B cell (primary cell): Measurements from ENCODE around the gene CRIP3. TPM values are rescaled to one million over a fixed set of nuclear protein-coding genes. Genes with fewer than 3 reads are reported as not detected.

ENCODE experiments used
- ATAC-seq: fragments of 200-7000 bp; cut with Tn5 transposase; one replicate; pipeline ENCODE4 v1.10.0; 2021; ENCODE audit warnings: low read depth, mild to moderate bottlenecking, moderate number of reproducible peaks, moderate library complexity
- CTCF ChIA-PET: fragments of 350-600 bp; sonication (Branson Sonifier 250); formaldehyde crosslinking; loops from one replicate; lab custom pipeline; 2021; ENCODE audit warnings: antibody characterized with exemption, inconsistent platforms; lab: Charles Lee
- POLR2A ChIA-PET: fragments of 350-600 bp; sonication (Branson Sonifier 250); formaldehyde crosslinking; loops from one replicate; lab custom pipeline; 2021; ENCODE audit warnings: antibody characterized with exemption; lab: Charles Lee
- DNase-seq: peaks from one replicate; pipeline ENCODE4 v3.0.0; 2013
- H2AFZ ChIP-seq: 2 replicates; pipeline ENCODE4 v1.6.1; 2012; ENCODE audit warnings: mild to moderate bottlenecking, low read depth, low read length; ENCODE audit not compliant: insufficient read depth, poor library complexity, severe bottlenecking
- H3K27ac ChIP-seq, 2 donors: 1 replicate in 1 of 2; 2 replicates in 1 of 2; pipeline ENCODE4 v1.5.1; 2012 to 2013; ENCODE audit warnings: low read length in 2 of 2, mild to moderate bottlenecking in 2 of 2, moderate library complexity in 1 of 2
- H3K27me3 ChIP-seq, 4 experiments: fragments of 200-600 bp in 1 of 4; sonication (generic) in 1 of 4; replicated peaks in 1 of 4; 1 replicate in 2 of 4; 2 replicates in 2 of 4; pipeline versions ENCODE4 v1.6.1 to v1.7.0; 2013 to 2016; ENCODE audit warnings: low read length in 3 of 4, mild to moderate bottlenecking in 2 of 4, mixed read lengths in 1 of 4, moderate library complexity in 1 of 4; ENCODE audit not compliant: insufficient read depth in 4 of 4, control insufficient read depth in 3 of 4; ENCODE audit errors: control extremely low read depth in 1 of 4
- H3K36me3 ChIP-seq, 2 experiments: replicated peaks in 1 of 2; 1 replicate in 1 of 2; 2 replicates in 1 of 2; pipeline versions ENCODE4 v1.6.1 to v1.7.1; 2013; ENCODE audit warnings: low read length in 1 of 2; ENCODE audit not compliant: insufficient read depth in 2 of 2, control insufficient read depth in 1 of 2; ENCODE audit errors: control extremely low read depth in 1 of 2, extremely low read depth in 1 of 2
- H3K4me1 ChIP-seq, 2 donors: fragments of 200-600 bp in 1 of 2; sonication (generic) in 1 of 2; 1 replicate in 1 of 2; 2 replicates in 1 of 2; pipeline versions ENCODE4 v1.5.1 to v1.6.1; 2013 to 2017; ENCODE audit warnings: low read length in 2 of 2; ENCODE audit not compliant: control insufficient read depth in 2 of 2, insufficient read depth in 2 of 2
- H3K4me2 ChIP-seq: replicated peaks from 2 replicates; pipeline ENCODE3; 2012; ENCODE audit warnings: mild to moderate bottlenecking, low read depth, low read length; ENCODE audit not compliant: poor library complexity, severe bottlenecking
- H3K4me3 ChIP-seq, 5 experiments: fragments of 200-600 bp in 1 of 5; sonication (generic) in 1 of 5; 1 replicate in 3 of 5; 2 replicates in 2 of 5; pipeline versions ENCODE4 v1.5.1 to v1.7.0; 2011 to 2016; ENCODE audit warnings: low read length in 4 of 5, mild to moderate bottlenecking in 4 of 5, low read depth in 2 of 5, control low read depth in 1 of 5, moderate library complexity in 1 of 5; ENCODE audit not compliant: insufficient read depth in 1 of 5; ENCODE audit errors: control extremely low read depth in 1 of 5, extremely low read depth in 1 of 5
- H3K79me2 ChIP-seq: fragments of 200-600 bp; sonication (generic); one replicate; pipeline ENCODE4 v1.6.0; 2016; ENCODE audit warnings: low read length; ENCODE audit not compliant: control insufficient read depth, insufficient read depth
- H3K9ac ChIP-seq: fragments of 200-600 bp; sonication (generic); 2 replicates; pipeline ENCODE4 v1.6.1; 2017; ENCODE audit warnings: mild to moderate bottlenecking, low read length, moderate library complexity
- H3K9me3 ChIP-seq, 3 donors: one replicate each; pipeline versions ENCODE4 v1.6.1 to v1.7.1; 2013; ENCODE audit warnings: low read length in 2 of 3; ENCODE audit not compliant: control insufficient read depth in 2 of 3, insufficient read depth in 1 of 3; ENCODE audit errors: control extremely low read depth in 1 of 3
- H4K20me1 ChIP-seq: 2 replicates; pipeline ENCODE4 v1.6.0; 2012; ENCODE audit warnings: mild to moderate bottlenecking, low read length; ENCODE audit not compliant: insufficient read depth, control insufficient read depth, poor library complexity, severe bottlenecking
- H3K27ac Mint-ChIP-seq: one replicate; pipeline ENCODE4 v1.8.0; 2021; ENCODE audit warnings: mixed read lengths
- H3K27me3 Mint-ChIP-seq: one replicate; pipeline ENCODE4 v1.8.0; 2021; ENCODE audit warnings: mixed read lengths
- H3K4me1 Mint-ChIP-seq: one replicate; pipeline ENCODE4 v1.8.0; 2021; ENCODE audit warnings: mixed read lengths
- H3K4me3 Mint-ChIP-seq: one replicate; pipeline ENCODE4 v1.8.0; 2021; ENCODE audit warnings: mixed read lengths
- H3K9me3 Mint-ChIP-seq: one replicate; pipeline ENCODE4 v1.8.0; 2022; ENCODE audit warnings: mixed read lengths; ENCODE audit not compliant: insufficient read depth
- CTCF ChIP-seq: fragments of 200-600 bp; IDR thresholded peaks from one replicate; pipeline ENCODE4 v1.8.0; 2022; ENCODE audit warnings: antibody characterized with exemption, mild to moderate bottlenecking
- EZH2 ChIP-seq: IDR thresholded peaks from 2 replicates; pipeline ENCODE4 v1.6.1; 2012; ENCODE audit warnings: borderline replicate concordance, low read depth, mild to moderate bottlenecking, moderate library complexity, low read length; ENCODE audit not compliant: insufficient read depth, poor library complexity, severe bottlenecking
- whole genome bisulfite sequencing: methylation state at CpG from one replicate; pipeline ENCODE4 v1.1.5; 2013; ENCODE audit warnings: missing lambda C conversion rate; ENCODE audit not compliant: insufficient coverage; 5-methylcytosine and 5-hydroxymethylcytosine counted together
- intact Hi-C: fragments of 100-400 bp; cut with micrococcal nuclease; formaldehyde crosslinking; loops from one replicate; pipeline ENCODE4 v1.10.0; 2022
- polyA plus RNA-seq: library from polyadenylated mRNA; depleted of rRNA; stranded (reverse); fragments of >200 nt; gene quantifications from 2 replicates; pipeline ENCODE4 v1.2.3, GENCODE V29; 2012
- total RNA-seq, 2 donors: library from RNA; stranded (reverse); fragments of 120-200 nt in 1 of 2; gene quantifications; 1 replicate in 1 of 2; 2 replicates in 1 of 2; pipeline versions ENCODE4 v1.2.3 to v1.2.4, GENCODE V29; 2013 to 2022

Gene CRIP3
- total and polyA plus RNA-seq, 2 donors (not counting 1 experiment from before 2014, with no cell fraction given), result 25.8 to 64.6 TPM

GRCh38 chr6:43338243-43338642 is 29.6 kb upstream of the CRIP3 start:
- DNase-seq, result no peak
- Histone ChIP-seq H3K79me2 (peaks cover 9% of the 10 kb centered on the region), H3K9me3 (no peaks in the 10 kb centered on the region), H4K20me1 (peaks cover 29% of the 10 kb centered on the region), H3K27me3 (no peaks in the 10 kb centered on the region), H3K36me3 (peaks cover 7 to 67% of the 10 kb centered on the region in 2 experiments), H3K27ac (peak overlapping the region in 1 of 2 donors; percentile 63), H2AFZ (no peak overlapping the region), H3K9ac (no peak overlapping the region), H3K4me3 (no peak overlapping the region), H3K4me2 (peak overlapping the region; percentile 11), H3K4me1 (peaks cover 23 to 25% of the 10 kb centered on the region in 2 donors)
- H3K9me3 Mint-ChIP-seq, result no peaks in the 10 kb centered on the region
- H3K27ac Mint-ChIP-seq, result peak overlapping the region; percentile 53
- no peak overlapping the region for H3K4me3 Mint-ChIP-seq
- H3K4me1 Mint-ChIP-seq, result peaks cover 41% of the 10 kb centered on the region
- ChIA-PET CTCF (interaction anchor here (0.9 to 4.8 kb wide), 9 partner anchors 12 to 168 kb away, joined by 3 to 37 read pairs (median 4); partner anchors contain the start of gene CRIP3), POLR2A (no interaction called here)
- no peak for TF ChIP-seq CTCF
- TF ChIP-seq EZH2, result no peak
- intact Hi-C loops, result no loop called here
- no peaks in the 10 kb centered on the region for H3K27me3 Mint-ChIP-seq
- ATAC-seq, result no peak

- Mint-ChIP-seq H3K9me3 (no peaks in the 10 kb centered on the region), H3K27ac (no peak overlapping the region), H3K27me3 (no peaks in the 10 kb centered on the region), H3K4me3 (no peak overlapping the region), H3K4me1 (peaks cover 49% of the 10 kb centered on the region)
- H3K9ac ChIP-seq, result no peak overlapping the region
- POLR2A ChIA-PET, result no interaction called here
- H3K4me1 ChIP-seq, result peaks cover 29 to 31% of the 10 kb centered on the region in 2 donors
- DNase-seq, result no peak
- no peak for ATAC-seq
- H3K79me2 ChIP-seq, result peaks cover 4% of the 10 kb centered on the region
- WGBS, result 100% methylated on average over 2 of the region's 3 CpGs
- H4K20me1 ChIP-seq, result peaks cover 14% of the 10 kb centered on the region
- no peak overlapping the region for H2AFZ ChIP-seq
- intact Hi-C loops, result no loop called here
- CTCF ChIA-PET, result interaction anchor here (0.5 to 4.8 kb wide), 6 partner anchors 28 to 89 kb away, joined by 3 to 37 read pairs (median 4); partner anchors contain the start of gene CRIP3
- H3K27me3 ChIP-seq, result no peaks in the 10 kb centered on the region
- TF ChIP-seq EZH2 (no peak), CTCF (no peak)
- no peaks in the 10 kb centered on the region for H3K9me3 ChIP-seq
- no peak overlapping the region for H3K4me3 ChIP-seq
- H3K4me2 ChIP-seq, result no peak overlapping the region
- H3K36me3 ChIP-seq, result peaks cover 7 to 53% of the 10 kb centered on the region in 2 experiments
- no peak overlapping the region for H3K27ac ChIP-seq
These were observed 27.8 kb upstream of the CRIP3 start for GRCh38 chr6:43336382-43336781.
